Suprapubic skin (tissue), 4 donors: ENCODE results near the gene EEF1E1. TPM values are rescaled to one million over a fixed set of nuclear protein-coding genes. Genes with fewer than 3 reads are reported as not detected.

Experiments used
- DNase-seq, 2 donors: peaks; one replicate each; pipeline ENCODE4 v3.0.0-alpha.2; 2019; ENCODE audit warnings: low spot score in 2 of 2
- H3K27ac ChIP-seq: fragments of 200-600 bp; sonication (generic); one replicate; pipeline ENCODE4 v1.5.1; 2019
- H3K27me3 ChIP-seq: fragments of 200-600 bp; sonication (generic); one replicate; pipeline ENCODE4 v1.5.1; 2019
- H3K36me3 ChIP-seq: fragments of 200-600 bp; sonication (generic); one replicate; pipeline ENCODE4 v1.5.1; 2019
- H3K4me1 ChIP-seq: fragments of 200-600 bp; sonication (generic); one replicate; pipeline ENCODE4 v1.5.1; 2019
- H3K4me3 ChIP-seq: fragments of 200-600 bp; sonication (generic); one replicate; pipeline ENCODE4 v1.5.1; 2019; ENCODE audit warnings: mild to moderate bottlenecking
- H3K9me3 ChIP-seq: fragments of 200-600 bp; sonication (generic); one replicate; pipeline ENCODE4 v1.5.1; 2019
- EP300 ChIP-seq: sonication (generic); formaldehyde crosslinking; IDR thresholded peaks from one replicate; pipeline ENCODE4 v1.6.1; 2017; ENCODE audit warnings: antibody characterized with exemption
- POLR2A ChIP-seq, 2 donors: fragments of 450-650 bp; IDR thresholded peaks; one replicate each; pipeline ENCODE4 v1.6.1; 2017; ENCODE audit warnings: antibody characterized with exemption in 2 of 2, mild to moderate bottlenecking in 2 of 2, moderate library complexity in 2 of 2
- POLR2AphosphoS5 ChIP-seq, 3 donors: sonication (generic); formaldehyde crosslinking; IDR thresholded peaks; one replicate each; pipeline ENCODE4 v1.6.1; 2017; ENCODE audit warnings: antibody characterized with exemption in 3 of 3
- WGBS: methylation state at CpG from one replicate; pipeline ENCODE4 v1.1.5; 2018; 5-methylcytosine and 5-hydroxymethylcytosine counted together
- total RNA-seq, 4 donors: library from RNA; depleted of rRNA; stranded (reverse); fragments of >200 nt; gene quantifications; one replicate each; pipeline ENCODE4 v1.1.0, GENCODE V29; 2016
- TF ChIP-seq, protein P1 (sequence below), 2 donors: fragments of 200-600 bp in 1 of 2; fragments of 450-650 bp in 1 of 2; sonication (generic) in 1 of 2; IDR thresholded peaks; one replicate each; pipeline ENCODE4 v1.5.1; 2016 to 2019; ENCODE audit warnings: antibody characterized with exemption in 2 of 2, mild to moderate bottlenecking in 1 of 2, moderate library complexity in 1 of 2

EEF1E1 gene
- total RNA-seq, result 10 to 100 TPM; 15.0 to 42.5 (median 31.3) TPM

DNA sequence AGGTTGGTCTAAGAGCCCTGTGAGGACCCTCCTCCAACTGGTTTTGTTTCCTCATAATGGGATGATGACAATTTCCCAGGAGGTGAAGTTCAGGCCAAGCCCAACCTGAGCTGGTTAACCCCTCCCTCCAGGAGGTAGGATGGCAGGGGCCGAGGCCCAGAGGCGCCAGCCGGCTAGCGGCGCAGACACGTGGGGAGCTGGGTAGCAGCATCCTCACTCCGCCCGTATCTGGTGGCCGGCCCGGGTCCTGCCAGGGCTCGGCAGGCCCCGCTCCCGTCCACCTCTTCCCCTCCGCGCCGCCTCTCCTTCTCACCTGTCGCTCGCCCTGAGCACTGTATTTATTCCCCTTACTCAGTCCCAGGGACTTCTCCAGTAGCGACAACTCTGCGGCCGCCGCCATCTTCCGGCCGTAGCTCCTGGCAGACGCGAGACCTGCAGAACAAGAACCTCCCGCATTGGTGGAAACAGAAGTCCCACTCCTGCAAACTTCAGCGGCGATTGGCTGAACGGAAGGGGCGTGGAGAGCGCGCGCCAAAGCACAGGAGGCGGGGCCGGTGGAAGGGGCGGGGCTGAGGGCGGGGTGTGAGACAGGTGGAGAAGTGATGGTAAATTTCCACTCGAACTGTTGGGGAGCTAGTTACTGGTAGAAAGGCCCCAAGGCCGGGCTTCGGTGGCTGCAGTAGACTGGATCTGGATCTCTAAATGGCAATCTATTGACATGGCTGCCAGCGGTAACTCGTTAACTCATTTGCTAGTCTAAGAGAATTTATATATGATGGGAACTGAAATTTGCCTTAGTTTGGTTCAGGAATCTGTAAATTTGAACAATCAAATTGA is at the start of gene EEF1E1:
Gene EEF1E1 (minus strand): TSS at position 427 of the 837 bp plus-strand sequence. CDS start 27 bp downstream, at position 400.
- no peaks in the 10 kb centered on the region for H3K36me3 ChIP-seq
- peak; percentile 96 for DNase-seq
- H3K27me3 ChIP-seq, result peaks cover 13% of the 10 kb centered on the region
- WGBS, result 4% methylated on average over 23 of the region's 43 CpGs
- TF ChIP-seq POLR2AphosphoS5 (IDR thresholded peaks at IDR 0.05), result peak in 1 of 3 donors; percentile 45
- TF ChIP-seq, protein P1, sequence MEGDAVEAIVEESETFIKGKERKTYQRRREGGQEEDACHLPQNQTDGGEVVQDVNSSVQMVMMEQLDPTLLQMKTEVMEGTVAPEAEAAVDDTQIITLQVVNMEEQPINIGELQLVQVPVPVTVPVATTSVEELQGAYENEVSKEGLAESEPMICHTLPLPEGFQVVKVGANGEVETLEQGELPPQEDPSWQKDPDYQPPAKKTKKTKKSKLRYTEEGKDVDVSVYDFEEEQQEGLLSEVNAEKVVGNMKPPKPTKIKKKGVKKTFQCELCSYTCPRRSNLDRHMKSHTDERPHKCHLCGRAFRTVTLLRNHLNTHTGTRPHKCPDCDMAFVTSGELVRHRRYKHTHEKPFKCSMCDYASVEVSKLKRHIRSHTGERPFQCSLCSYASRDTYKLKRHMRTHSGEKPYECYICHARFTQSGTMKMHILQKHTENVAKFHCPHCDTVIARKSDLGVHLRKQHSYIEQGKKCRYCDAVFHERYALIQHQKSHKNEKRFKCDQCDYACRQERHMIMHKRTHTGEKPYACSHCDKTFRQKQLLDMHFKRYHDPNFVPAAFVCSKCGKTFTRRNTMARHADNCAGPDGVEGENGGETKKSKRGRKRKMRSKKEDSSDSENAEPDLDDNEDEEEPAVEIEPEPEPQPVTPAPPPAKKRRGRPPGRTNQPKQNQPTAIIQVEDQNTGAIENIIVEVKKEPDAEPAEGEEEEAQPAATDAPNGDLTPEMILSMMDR (IDR thresholded peaks at IDR 0.05), result no peak
- H3K4me1 ChIP-seq, result peaks cover 16% of the 10 kb centered on the region
- H3K4me3 ChIP-seq, result peak within 1 kb of the TSS; percentile 89
- no peaks in the 10 kb centered on the region for H3K9me3 ChIP-seq
- H3K27ac ChIP-seq, result peak within 1 kb of the TSS; percentile 35

DNA sequence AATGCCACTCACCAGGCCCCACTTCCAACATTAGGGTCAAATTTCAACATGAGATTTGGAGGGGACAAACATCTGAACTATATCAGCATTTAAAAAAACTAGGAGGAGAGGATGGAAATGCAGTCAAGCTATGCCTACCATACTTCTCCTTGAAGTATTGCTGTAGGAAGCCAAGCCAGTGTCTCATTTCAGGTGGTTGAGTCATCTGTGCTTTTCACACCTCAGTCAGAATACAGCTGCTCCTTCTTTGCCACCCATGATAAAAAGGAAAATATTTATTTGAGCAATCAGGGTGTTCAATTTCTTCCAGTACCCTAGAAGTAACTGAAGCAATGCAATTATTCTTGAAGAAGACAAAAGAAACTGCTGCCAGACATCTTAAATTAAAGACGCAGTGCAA is 47.0 kb upstream of the EEF1E1 start:
- Histone ChIP-seq H3K9me3 (no peaks in the 10 kb centered on the region), H3K4me3 (no peak overlapping the region), H3K36me3 (no peaks in the 10 kb centered on the region), H3K27ac (no peak overlapping the region), H3K4me1 (no peaks in the 10 kb centered on the region), H3K27me3 (no peaks in the 10 kb centered on the region)
- TF ChIP-seq, protein P1 (IDR thresholded peaks at IDR 0.05), result no peak
- TF ChIP-seq EP300 (no peak), POLR2AphosphoS5 (IDR thresholded peaks at IDR 0.05) (no peak), POLR2A (IDR thresholded peaks at IDR 0.05) (no peak)
- no peak for DNase-seq
- WGBS, result 79% methylated on average over 1 of the region's 1 CpG

DNA sequence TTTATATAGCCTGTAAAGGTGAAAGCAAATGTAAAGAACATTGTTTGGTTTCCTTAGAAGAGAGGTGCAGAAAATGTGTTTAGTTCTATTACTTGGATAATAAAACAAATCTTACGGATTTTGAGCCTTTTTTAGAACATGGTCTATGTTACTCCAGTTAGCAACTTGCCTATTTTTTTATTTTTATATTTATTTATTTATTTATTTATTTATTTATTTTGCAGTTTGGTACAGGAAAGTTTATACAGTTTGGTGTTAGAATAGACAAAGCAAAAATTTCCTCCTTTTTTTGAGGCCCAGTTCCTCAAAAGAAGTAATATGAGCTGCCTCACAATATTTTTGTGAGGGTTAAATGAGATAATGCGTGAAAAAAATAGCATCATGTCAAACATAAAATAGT is 41.6 kb upstream of the EEF1E1 start:
- Histone ChIP-seq H3K9me3 (no peaks in the 10 kb centered on the region), H3K4me1 (no peaks in the 10 kb centered on the region), H3K27me3 (no peaks in the 10 kb centered on the region), H3K27ac (no peak overlapping the region), H3K4me3 (no peak overlapping the region), H3K36me3 (no peaks in the 10 kb centered on the region)
- DNase-seq, result no peak
- no peak for TF ChIP-seq POLR2A (IDR thresholded peaks at IDR 0.05)
- TF ChIP-seq EP300, result no peak
- no peak for TF ChIP-seq POLR2AphosphoS5 (IDR thresholded peaks at IDR 0.05)
- TF ChIP-seq, protein P1 (IDR thresholded peaks at IDR 0.05), result no peak
- WGBS, result 92% methylated on average over 2 of the region's 2 CpGs

DNA sequence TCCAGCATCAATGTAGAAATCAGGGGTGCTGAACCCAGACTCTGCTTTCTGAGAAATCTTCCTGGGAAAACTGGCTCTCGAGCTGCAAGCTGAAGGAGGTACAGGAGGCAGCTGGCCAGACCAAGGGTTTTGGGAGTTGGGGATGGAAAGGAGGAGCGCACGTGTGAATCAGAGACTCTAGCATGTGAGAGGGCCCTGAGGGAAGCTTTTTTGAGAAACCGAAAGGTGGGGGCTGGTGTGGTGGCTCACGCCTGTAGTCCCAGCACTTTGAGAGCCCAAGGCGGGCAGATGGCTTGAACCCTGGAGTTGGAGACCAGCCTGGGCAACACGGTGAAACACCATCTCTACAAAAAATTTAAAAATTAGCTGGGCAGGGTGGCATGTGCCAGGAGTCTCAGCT is 37.1 kb upstream of the EEF1E1 start:
- WGBS, result 81% methylated on average over 7 of the region's 7 CpGs
- DNase-seq, result no peak
- no peak overlapping the region for H3K4me3 ChIP-seq
- no peaks in the 10 kb centered on the region for H3K4me1 ChIP-seq
- TF ChIP-seq EP300 (no peak), POLR2A (IDR thresholded peaks at IDR 0.05) (no peak), POLR2AphosphoS5 (IDR thresholded peaks at IDR 0.05) (no peak)
- TF ChIP-seq, protein P1 (IDR thresholded peaks at IDR 0.05), result no peak
- H3K9me3 ChIP-seq, result no peaks in the 10 kb centered on the region
- no peak overlapping the region for H3K27ac ChIP-seq
- no peaks in the 10 kb centered on the region for H3K36me3 ChIP-seq
- peaks cover 7% of the 10 kb centered on the region for H3K27me3 ChIP-seq

DNA sequence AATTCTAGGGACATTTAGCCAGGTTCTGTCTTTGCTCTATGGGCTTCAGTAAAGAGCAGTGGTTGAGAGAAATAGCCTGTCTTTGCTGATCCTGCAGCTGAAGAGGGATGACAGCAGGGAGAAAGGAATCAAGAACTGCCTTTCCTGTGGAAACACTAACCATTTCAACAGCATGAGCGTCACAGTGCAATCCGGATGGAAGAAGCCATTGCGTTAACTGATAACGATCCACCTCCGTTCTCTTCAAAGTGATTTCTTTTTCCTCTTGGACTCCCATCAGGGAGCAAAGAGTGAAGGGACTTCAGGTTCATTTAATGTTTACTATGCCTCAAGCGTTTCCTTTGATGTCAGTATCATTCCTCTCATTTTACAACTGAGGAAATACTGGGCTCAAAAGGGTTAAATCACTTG is 35.2 kb upstream of the EEF1E1 start:
- Histone ChIP-seq H3K27me3 (peaks cover 9% of the 10 kb centered on the region), H3K27ac (no peak overlapping the region), H3K4me1 (no peaks in the 10 kb centered on the region), H3K4me3 (no peak overlapping the region), H3K9me3 (no peaks in the 10 kb centered on the region), H3K36me3 (no peaks in the 10 kb centered on the region)
- whole genome bisulfite sequencing, result 35% methylated on average over 6 of the region's 6 CpGs
- DNase-seq, result no peak
- TF ChIP-seq EP300, result no peak
- no peak for TF ChIP-seq POLR2AphosphoS5 (IDR thresholded peaks at IDR 0.05)
